CD14-positive monocyte (primary cell): Measurements from ENCODE around the gene NEDD4L. TPM values are rescaled to one million over a fixed set of nuclear protein-coding genes. Genes with fewer than 3 reads are reported as not detected.

Experiments used
- DNase-seq, 3 donors: peaks; one replicate each; pipeline ENCODE4 v3.0.0-alpha.2; 2011 to 2022
- H2AFZ ChIP-seq: 2 replicates; pipeline ENCODE4 v1.6.0; 2012; ENCODE audit warnings: mild to moderate bottlenecking, low read depth, low read length, inconsistent platforms; ENCODE audit not compliant: insufficient read depth, poor library complexity, severe bottlenecking
- H3K27ac ChIP-seq, 2 donors: 1 replicate in 1 of 2; 2 replicates in 1 of 2; pipeline ENCODE4 v1.5.1; 2012 to 2013; ENCODE audit warnings: low read length in 2 of 2, control low read depth in 1 of 2, inconsistent platforms in 1 of 2, low read depth in 1 of 2, mild to moderate bottlenecking in 1 of 2
- H3K27me3 ChIP-seq, 2 donors: one replicate each; pipeline versions ENCODE4 v1.6.0 to v1.6.1; 2011 to 2013; ENCODE audit warnings: low read length in 2 of 2; ENCODE audit not compliant: control insufficient read depth in 2 of 2, insufficient read depth in 2 of 2
- H3K36me3 ChIP-seq, 2 donors: replicated peaks in 1 of 2; 1 replicate in 1 of 2; 2 replicates in 1 of 2; pipeline versions ENCODE4 v1.5.1 to v1.6.1; 2012 to 2013; ENCODE audit warnings: low read length in 2 of 2, control low read depth in 1 of 2, inconsistent platforms in 1 of 2, mild to moderate bottlenecking in 1 of 2; ENCODE audit not compliant: insufficient read depth in 2 of 2, control insufficient read depth in 1 of 2
- H3K4me1 ChIP-seq, 2 donors: 1 replicate in 1 of 2; 2 replicates in 1 of 2; pipeline versions ENCODE4 v1.5.1 to v1.6.1; 2012 to 2013; ENCODE audit warnings: low read length in 2 of 2, control low read depth in 1 of 2, inconsistent platforms in 1 of 2, mild to moderate bottlenecking in 1 of 2, moderate library complexity in 1 of 2; ENCODE audit not compliant: insufficient read depth in 2 of 2, control insufficient read depth in 1 of 2
- H3K4me2 ChIP-seq: replicated peaks from 2 replicates; pipeline ENCODE3; 2012; ENCODE audit warnings: low read length, moderate library complexity, mild to moderate bottlenecking; ENCODE audit not compliant: poor library complexity, severe bottlenecking; ENCODE audit errors: extremely low read depth
- H3K4me3 ChIP-seq, 3 experiments: fragments of 200-600 bp in 1 of 3; sonication (generic) in 1 of 3; replicated peaks in 1 of 3; 1 replicate in 2 of 3; 2 replicates in 1 of 3; pipeline ENCODE4 v1.5.1; 2011 to 2013; ENCODE audit warnings: low read length in 3 of 3, mild to moderate bottlenecking in 3 of 3, control low read depth in 2 of 3, low read depth in 2 of 3, inconsistent platforms in 1 of 3, moderate library complexity in 1 of 3
- H3K79me2 ChIP-seq: 2 replicates; pipeline ENCODE4 v1.6.0; 2012; ENCODE audit warnings: mild to moderate bottlenecking, control low read depth, inconsistent platforms, low read length, moderate library complexity; ENCODE audit not compliant: insufficient read depth
- H3K9ac ChIP-seq: 2 replicates; pipeline ENCODE4 v1.6.0; 2017; ENCODE audit warnings: low read length, mild to moderate bottlenecking; ENCODE audit not compliant: insufficient read depth, poor library complexity, severe bottlenecking
- H3K9me3 ChIP-seq, 2 donors: replicated peaks in 1 of 2; 1 replicate in 1 of 2; 2 replicates in 1 of 2; pipeline versions ENCODE4 v1.5.1 to v1.6.1; 2012 to 2013; ENCODE audit warnings: low read length in 2 of 2, control low read depth in 1 of 2; ENCODE audit not compliant: control insufficient read depth in 1 of 2, insufficient read depth in 1 of 2
- H4K20me1 ChIP-seq: 2 replicates; pipeline ENCODE4 v1.6.0; 2012; ENCODE audit warnings: mild to moderate bottlenecking, low read length, control low read depth, moderate library complexity; ENCODE audit not compliant: insufficient read depth
- H3K27ac Mint-ChIP-seq, 7 donors: one replicate each; pipeline ENCODE4 v1.8.0; 2020; ENCODE audit warnings: mild to moderate bottlenecking in 7 of 7, mixed read lengths in 7 of 7, moderate library complexity in 6 of 7, inconsistent platforms in 2 of 7
- H3K27me3 Mint-ChIP-seq, 3 donors: one replicate each; pipeline ENCODE4 v1.8.0; 2021 to 2022; ENCODE audit warnings: low read depth in 3 of 3, mild to moderate bottlenecking in 3 of 3, mixed read lengths in 3 of 3, moderate library complexity in 3 of 3, inconsistent platforms in 1 of 3
- H3K36me3 Mint-ChIP-seq, 2 donors: one replicate each; pipeline ENCODE4 v1.8.0; 2020; ENCODE audit warnings: mixed read lengths in 2 of 2, inconsistent platforms in 1 of 2, mild to moderate bottlenecking in 1 of 2
- H3K4me1 Mint-ChIP-seq: one replicate; pipeline ENCODE4 v1.8.0; 2020; ENCODE audit warnings: mild to moderate bottlenecking, mixed read lengths
- H3K4me3 Mint-ChIP-seq, 2 donors: one replicate each; pipeline ENCODE4 v1.8.0; 2020; ENCODE audit warnings: mild to moderate bottlenecking in 2 of 2, mixed read lengths in 2 of 2, moderate library complexity in 1 of 2
- H3K9me3 Mint-ChIP-seq, 7 donors: one replicate each; pipeline ENCODE4 v1.8.0; 2020 to 2022; ENCODE audit warnings: mixed read lengths in 7 of 7, mild to moderate bottlenecking in 6 of 7, moderate library complexity in 6 of 7, inconsistent platforms in 2 of 7
- WGBS: methylation state at CpG from one replicate; pipeline ENCODE4 v1.1.5; 2013; ENCODE audit warnings: missing lambda C conversion rate; ENCODE audit not compliant: insufficient coverage; 5-methylcytosine and 5-hydroxymethylcytosine counted together
- intact Hi-C, 2 donors: fragments of 100-400 bp; cut with micrococcal nuclease; formaldehyde crosslinking; loops; one replicate each; pipeline versions ENCODE4 v1.15.0 to v1.15.1; 2023
- polyA plus RNA-seq, 3 donors: library from polyadenylated mRNA; depleted of rRNA in 1 of 3; unstranded in 2 of 3; stranded (reverse) in 1 of 3; fragments of 300-500 nt in 2 of 3; fragments of >200 nt in 1 of 3; fragmentation: Illumina TruSeq in 2 of 3; gene quantifications; 1 replicate in 2 of 3; 2 replicates in 1 of 3; pipeline ENCODE4 v1.2.3, GENCODE V29; 2012 to 2021
- TF ChIP-seq, protein P1 (sequence below): fragments of 200-600 bp; IDR thresholded peaks from one replicate; pipeline ENCODE4 v1.8.0; 2022; ENCODE audit warnings: antibody characterized with exemption, mild to moderate bottlenecking

The NEDD4L gene
- polyA plus RNA-seq, 3 donors, result 2.5 to 5.2 (median 4.5) TPM

DNA sequence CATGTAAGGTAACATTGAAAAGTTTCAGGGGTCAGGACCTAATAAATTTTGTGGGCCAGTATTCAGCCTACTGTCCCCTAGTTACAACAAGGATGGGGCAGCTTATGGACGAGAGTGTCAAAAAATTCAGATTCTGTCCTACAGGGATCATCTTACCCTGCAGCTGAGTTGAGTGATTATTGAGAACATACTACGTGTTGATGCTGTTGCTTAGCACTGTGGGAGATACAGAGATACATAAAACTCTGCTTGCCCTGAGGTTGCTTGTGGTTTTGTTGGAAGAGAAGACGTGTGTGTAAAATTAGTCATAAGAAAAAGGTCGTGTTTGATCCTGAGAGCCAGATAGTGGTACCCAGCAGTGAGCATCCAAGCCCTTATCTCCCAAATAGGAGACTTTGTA lies 253.2 kb downstream of the NEDD4L start:
- 100% methylated on average over 2 of the region's 4 CpGs for WGBS
- no peak for DNase-seq
- no peaks in the 10 kb centered on the region for H3K36me3 ChIP-seq
- peaks cover 0 to 2% (median 0%) of the 10 kb centered on the region in 7 donors for H3K9me3 Mint-ChIP-seq
- no peaks in the 10 kb centered on the region for H3K79me2 ChIP-seq
- H3K4me2 ChIP-seq, result no peak overlapping the region
- H4K20me1 ChIP-seq, result no peaks in the 10 kb centered on the region
- no peaks in the 10 kb centered on the region for H3K27me3 ChIP-seq
- H3K27ac Mint-ChIP-seq, result no peak overlapping the region
- no peak overlapping the region for H3K27ac ChIP-seq
- no peak overlapping the region for H3K9ac ChIP-seq
- H3K4me1 Mint-ChIP-seq, result no peaks in the 10 kb centered on the region
- no peaks in the 10 kb centered on the region for H3K36me3 Mint-ChIP-seq
- no peak overlapping the region for H2AFZ ChIP-seq
- no peaks in the 10 kb centered on the region for H3K9me3 ChIP-seq
- intact Hi-C loops, result no loop called here
- H3K27me3 Mint-ChIP-seq, result peaks cover 0 to 2% (median 2%) of the 10 kb centered on the region in 3 donors
- TF ChIP-seq, protein P1, sequence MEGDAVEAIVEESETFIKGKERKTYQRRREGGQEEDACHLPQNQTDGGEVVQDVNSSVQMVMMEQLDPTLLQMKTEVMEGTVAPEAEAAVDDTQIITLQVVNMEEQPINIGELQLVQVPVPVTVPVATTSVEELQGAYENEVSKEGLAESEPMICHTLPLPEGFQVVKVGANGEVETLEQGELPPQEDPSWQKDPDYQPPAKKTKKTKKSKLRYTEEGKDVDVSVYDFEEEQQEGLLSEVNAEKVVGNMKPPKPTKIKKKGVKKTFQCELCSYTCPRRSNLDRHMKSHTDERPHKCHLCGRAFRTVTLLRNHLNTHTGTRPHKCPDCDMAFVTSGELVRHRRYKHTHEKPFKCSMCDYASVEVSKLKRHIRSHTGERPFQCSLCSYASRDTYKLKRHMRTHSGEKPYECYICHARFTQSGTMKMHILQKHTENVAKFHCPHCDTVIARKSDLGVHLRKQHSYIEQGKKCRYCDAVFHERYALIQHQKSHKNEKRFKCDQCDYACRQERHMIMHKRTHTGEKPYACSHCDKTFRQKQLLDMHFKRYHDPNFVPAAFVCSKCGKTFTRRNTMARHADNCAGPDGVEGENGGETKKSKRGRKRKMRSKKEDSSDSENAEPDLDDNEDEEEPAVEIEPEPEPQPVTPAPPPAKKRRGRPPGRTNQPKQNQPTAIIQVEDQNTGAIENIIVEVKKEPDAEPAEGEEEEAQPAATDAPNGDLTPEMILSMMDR, result no peak
- no peak overlapping the region for H3K4me3 Mint-ChIP-seq
- H3K4me3 ChIP-seq, result no peak overlapping the region
- no peaks in the 10 kb centered on the region for H3K4me1 ChIP-seq

GRCh38 chr18:58298251-58299134 lies 254.5 kb downstream of the NEDD4L start:
- Histone ChIP-seq H3K4me1 (no peaks in the 10 kb centered on the region), H3K4me2 (no peak overlapping the region), H3K27ac (no peak overlapping the region), H3K9ac (no peak overlapping the region), H3K4me3 (no peak overlapping the region), H2AFZ (no peak overlapping the region), H3K9me3 (no peaks in the 10 kb centered on the region), H3K79me2 (no peaks in the 10 kb centered on the region), H3K36me3 (no peaks in the 10 kb centered on the region), H3K27me3 (no peaks in the 10 kb centered on the region), H4K20me1 (no peaks in the 10 kb centered on the region)
- H3K27me3 Mint-ChIP-seq, result peaks cover 0 to 2% (median 0%) of the 10 kb centered on the region in 3 donors
- H3K4me3 Mint-ChIP-seq, result no peak overlapping the region
- peaks cover 0 to 2% (median 0%) of the 10 kb centered on the region in 7 donors for H3K9me3 Mint-ChIP-seq
- TF ChIP-seq, protein P1, result no peak
- 100% methylated on average over 1 of the region's 5 CpGs for WGBS
- intact Hi-C loops, result no loop called here
- H3K27ac Mint-ChIP-seq, result no peak overlapping the region
- no peak for DNase-seq
- no peaks in the 10 kb centered on the region for H3K4me1 Mint-ChIP-seq
- H3K36me3 Mint-ChIP-seq, result no peaks in the 10 kb centered on the region
